ENCODE measurements around the gene CDH7. TPM values are rescaled to one million over a fixed set of nuclear protein-coding genes. Genes with fewer than 3 reads are reported as not detected.

The CDH7 gene
- not detected in 2 replicates for total RNA-seq

GRCh38 chr18:65750389-65751154, at the start of gene CDH7:
Gene CDH7, plus strand, starts transcription at chr18:65751012. Its CDS starts 11,831 bp downstream, at chr18:65762843.

All from bronchus fibroblast of lung (primary cell).